IMR-90 (cell line): ENCODE measurements around the gene TRAPPC2B. TPM values are rescaled to one million over a fixed set of nuclear protein-coding genes. Genes with fewer than 3 reads are reported as not detected.
A peak's percentile ranks its signal among the peaks of the same experiment; 100 is the strongest.

Source experiments
- ATAC-seq: fragments of 200-7000 bp; cut with Tn5 transposase; 2 replicates; pipeline ENCODE4 v1.9.1; 2020; ENCODE audit warnings: low read depth, mild to moderate bottlenecking, moderate library complexity
- BruUV-seq: library from RNA; stranded (reverse); fragments of 400-500 nt; replicated peaks from 2 replicates; lab custom pipeline; 2021; lab: Mats Ljungman, UMichigan
- CTCF ChIA-PET: fragments of 300-600 bp; formaldehyde crosslinking; extraction: SDS; loops from one replicate; lab custom pipeline; 2021; ENCODE audit warnings: antibody characterized with exemption; lab: Yijun Ruan, JAX
- POLR2A ChIA-PET: fragments of 300-600 bp; sonication (Branson Sonifier 250); formaldehyde crosslinking; loops from one replicate; lab custom pipeline; 2022; ENCODE audit warnings: antibody characterized with exemption; ENCODE audit not compliant: unreplicated experiment; lab: Charles Lee
- DNase-seq: peaks from one replicate; pipeline ENCODE4 v3.0.0; 2013
- H2AFZ ChIP-seq: replicated peaks from 2 replicates; pipeline ENCODE3; 2013; ENCODE audit warnings: low read length, mild to moderate bottlenecking; ENCODE audit not compliant: poor library complexity
- H2AK5ac ChIP-seq: 2 replicates; pipeline ENCODE4 v1.6.1; 2013; ENCODE audit warnings: low read depth, low read length, inconsistent platforms
- H2AK9ac ChIP-seq: replicated peaks from 2 replicates; pipeline ENCODE3; 2013; ENCODE audit warnings: mild to moderate bottlenecking, low read depth, low read length, moderate library complexity; ENCODE audit not compliant: poor library complexity
- H2BK120ac ChIP-seq: 2 replicates; pipeline ENCODE4 v1.6.1; 2013; ENCODE audit warnings: low read depth, low read length, inconsistent platforms
- H2BK15ac ChIP-seq: 3 replicates; pipeline ENCODE4 v1.6.1; 2013; ENCODE audit warnings: low read depth, low read length, inconsistent platforms
- H2BK20ac ChIP-seq: 2 replicates; pipeline ENCODE4 v1.6.1; 2013; ENCODE audit warnings: low read depth, mild to moderate bottlenecking, inconsistent platforms, low read length, moderate library complexity
- H2BK5ac ChIP-seq: 2 replicates; pipeline ENCODE4 v1.6.1; 2013; ENCODE audit warnings: mild to moderate bottlenecking, low read depth, low read length, inconsistent platforms; ENCODE audit not compliant: poor library complexity, severe bottlenecking
- H3K14ac ChIP-seq: replicated peaks from 2 replicates; pipeline ENCODE4 v1.6.1; 2013; ENCODE audit warnings: low read depth, low read length, inconsistent platforms
- H3K18ac ChIP-seq: 2 replicates; pipeline ENCODE4 v1.6.1; 2013; ENCODE audit warnings: low read depth, low read length, control low read depth
- H3K23ac ChIP-seq: 2 replicates; pipeline ENCODE4 v1.6.1; 2013; ENCODE audit warnings: low read depth, low read length, inconsistent platforms
- H3K27ac ChIP-seq: 2 replicates; pipeline ENCODE4 v1.5.1; 2013; ENCODE audit warnings: mild to moderate bottlenecking, control low read depth, low read length; ENCODE audit not compliant: insufficient read depth
- H3K27me3 ChIP-seq: 2 replicates; pipeline ENCODE4 v1.6.1; 2013; ENCODE audit warnings: low read length; ENCODE audit not compliant: control insufficient read depth, insufficient read depth
- H3K36me3 ChIP-seq: 2 replicates; pipeline ENCODE4 v1.6.1; 2013; ENCODE audit warnings: low read length, mixed read lengths; ENCODE audit not compliant: control insufficient read depth, insufficient read depth
- H3K4ac ChIP-seq: 2 replicates; pipeline ENCODE4 v1.6.1; 2013; ENCODE audit warnings: low read depth, low read length, inconsistent platforms
- H3K4me1 ChIP-seq: 2 replicates; pipeline ENCODE4 v1.6.1; 2013; ENCODE audit warnings: low read length, mixed read lengths; ENCODE audit not compliant: control insufficient read depth, insufficient read depth
- H3K4me2 ChIP-seq: 2 replicates; pipeline ENCODE4 v1.6.1; 2013; ENCODE audit warnings: low read depth, mild to moderate bottlenecking, control low read depth, low read length, moderate library complexity
- H3K4me3 ChIP-seq: 2 replicates; pipeline ENCODE4 v1.5.1; 2013; ENCODE audit warnings: low read depth, mild to moderate bottlenecking, control low read depth, low read length, moderate library complexity; ENCODE audit not compliant: insufficient read depth
- H3K56ac ChIP-seq: 2 replicates; pipeline ENCODE4 v1.6.1; 2013; ENCODE audit warnings: low read length, inconsistent platforms; ENCODE audit not compliant: insufficient read depth; ENCODE audit errors: extremely low read depth
- H3K79me1 ChIP-seq, 2 experiments: 2 replicates each; pipeline ENCODE4 v1.6.1; 2013; ENCODE audit warnings: low read length in 2 of 2, inconsistent platforms in 1 of 2, low read depth in 1 of 2
- H3K9ac ChIP-seq: 2 replicates; pipeline ENCODE4 v1.6.1; 2013; ENCODE audit warnings: low read depth, low read length, control low read depth
- H3K9me1 ChIP-seq: 2 replicates; pipeline ENCODE4 v1.6.1; 2013; ENCODE audit warnings: low read length, inconsistent platforms; ENCODE audit not compliant: insufficient read depth
- H3K9me3 ChIP-seq: 2 replicates; pipeline ENCODE4 v1.6.1; 2013; ENCODE audit warnings: low read length; ENCODE audit not compliant: control insufficient read depth, insufficient read depth
- H4K20me1 ChIP-seq: 2 replicates; pipeline ENCODE4 v1.6.1; 2013; ENCODE audit warnings: low read length, inconsistent platforms; ENCODE audit not compliant: insufficient read depth
- H4K5ac ChIP-seq: 2 replicates; pipeline ENCODE4 v1.6.1; 2013; ENCODE audit warnings: mild to moderate bottlenecking, low read depth, low read length, control low read depth
- H4K8ac ChIP-seq, 2 experiments: 2 replicates each; pipeline ENCODE4 v1.6.1; 2013; ENCODE audit warnings: low read depth in 2 of 2, low read length in 2 of 2, control low read depth in 1 of 2, inconsistent platforms in 1 of 2
- H4K91ac ChIP-seq: 2 replicates; pipeline ENCODE4 v1.6.1; 2013; ENCODE audit warnings: low read depth, low read length, inconsistent platforms; ENCODE audit not compliant: insufficient read depth
- CEBPB ChIP-seq: IDR thresholded peaks from 2 replicates; pipeline ENCODE4 v1.6.1; 2012; ENCODE audit warnings: low read depth, low read length, improper control_type of control experiment
- MAZ ChIP-seq: IDR thresholded peaks from 2 replicates; pipeline ENCODE4 v1.6.1; 2012; ENCODE audit warnings: low read depth, mild to moderate bottlenecking, low read length, improper control_type of control experiment, moderate library complexity, borderline replicate concordance
- MXI1 ChIP-seq: IDR thresholded peaks from 2 replicates; pipeline ENCODE4 v1.6.1; 2012; ENCODE audit warnings: low read depth, mild to moderate bottlenecking, low read length, moderate library complexity, borderline replicate concordance
- USF2 ChIP-seq: fragments of 150-350 bp; IDR thresholded peaks from 2 replicates; pipeline ENCODE4 v1.6.1; 2017; ENCODE audit warnings: mild to moderate bottlenecking, antibody characterized with exemption, low read length, low read depth
- WGBS, 2 experiments: methylation state at CpG; one replicate each; pipeline versions ENCODE4 v1.1.5 to v1.1.7; 2013; ENCODE audit warnings: missing lambda C conversion rate in 2 of 2; ENCODE audit not compliant: insufficient read length in 1 of 2; ENCODE audit errors: extremely low coverage in 2 of 2; 5-methylcytosine and 5-hydroxymethylcytosine counted together
- dilution Hi-C: fragments of 300-500 bp; cut with HindIII; formaldehyde crosslinking; loops from one replicate; pipeline ENCODE4 v1.14.3; 2018; ENCODE audit warnings: low sequenced_read_pairs; ENCODE audit not compliant: unreplicated experiment
- in situ Hi-C: fragments of 300-500 bp; cut with MboI; formaldehyde crosslinking; loops from 3 replicates; pipeline ENCODE4 v1.14.3; 2019; ENCODE audit warnings: low sequenced_read_pairs, inconsistent platforms, mixed read lengths
- intact Hi-C: fragments of 100-400 bp; cut with micrococcal nuclease; formaldehyde crosslinking; loops from 2 replicates; pipeline ENCODE4 v1.10.0; 2022
- polyA plus RNA-seq, 3 experiments: library from polyadenylated mRNA; depleted of rRNA; stranded (reverse); fragments of >200 nt; gene quantifications; 2 replicates each; pipeline ENCODE4 v1.2.3, GENCODE V29; 2012; ENCODE audit warnings: low replicate concordance in 1 of 3
- total RNA-seq: library from RNA; depleted of rRNA; stranded (reverse); fragments of >200 nt; gene quantifications from 2 replicates; pipeline ENCODE4 v1.2.3, GENCODE V29; 2012

TRAPPC2B gene
- total and polyA plus RNA-seq, 2 of the 4 experiments (the other 2 are of a cell fraction), result 14.9 to 20.4 TPM

GRCh38 chr19:57321116-57321515, 42.2 kb upstream of the TRAPPC2B start:
- DNase-seq (no peak), ATAC-seq (no peak)
- TF ChIP-seq MAZ (no peak), MXI1 (no peak), USF2 (no peak), CEBPB (no peak)
- H3K9me3 ChIP-seq, result no peaks in the 10 kb centered on the region
- peak overlapping the region; percentile 95 for H2AK9ac ChIP-seq
- in situ Hi-C loops (no loop called here), dilution Hi-C loops (no loop called here), intact Hi-C loops (no loop called here)
- peak overlapping the region; percentile 68 to 88; a peak in 2 of 4 replicates for H4K8ac ChIP-seq
- H4K91ac ChIP-seq, result no peak overlapping the region; the same call in 1 of the 2 replicates
- no peak overlapping the region for H2BK120ac ChIP-seq
- CTCF ChIA-PET, result interaction anchor here (0.7 kb wide), 1 partner anchor 11 kb away, joined by 3 read pairs; no protein-coding TSS in a partner anchor
- peaks cover 20% of the 10 kb centered on the region for H3K36me3 ChIP-seq
- H2BK15ac ChIP-seq, result no peak overlapping the region
- H3K27ac ChIP-seq, result peak overlapping the region; percentile 58
- H3K4me2 ChIP-seq, result peak overlapping the region; percentile 95
- no peak overlapping the region for H2BK5ac ChIP-seq
- H3K9me1 ChIP-seq, result peaks cover 15% of the 10 kb centered on the region
- POLR2A ChIA-PET, result no interaction called here
- H3K4ac ChIP-seq, result peak overlapping the region; percentile 58
- peak overlapping the region; percentile 74 for H3K14ac ChIP-seq
- H3K4me1 ChIP-seq, result peaks cover 11% of the 10 kb centered on the region
- peak overlapping the region; percentile 48 for H3K23ac ChIP-seq
- TSS peak; percentile 57 for BruUV-seq
- H4K20me1 ChIP-seq, result 0 out of 2 replicates have a peak, but pooled peaks cover 7% of the 10 kb centered on the region
- no peak overlapping the region for H3K18ac ChIP-seq
- peaks cover 9% of the 10 kb centered on the region for H3K27me3 ChIP-seq
- peak overlapping the region; percentile 80 for H3K9ac ChIP-seq
- H4K5ac ChIP-seq, result peak overlapping the region; percentile 11
- H2AK5ac ChIP-seq, result peak overlapping the region; percentile 87
- peaks cover 16 to 49% of the 10 kb centered on the region in 2 experiments for H3K79me1 ChIP-seq
- peak overlapping the region; percentile 99 for H2AFZ ChIP-seq
- H2BK20ac ChIP-seq, result no peak overlapping the region
- peak overlapping the region; percentile 76 for H3K56ac ChIP-seq
- H3K4me3 ChIP-seq, result peak overlapping the region; percentile 78
- 41% methylated on average over 5 of the region's 8 CpGs; no CpG with 5 or more reads in 1 of the 2 experiments for WGBS, 2 experiments
